ENCODE measurements around the gene RHBDD1.

DNA sequence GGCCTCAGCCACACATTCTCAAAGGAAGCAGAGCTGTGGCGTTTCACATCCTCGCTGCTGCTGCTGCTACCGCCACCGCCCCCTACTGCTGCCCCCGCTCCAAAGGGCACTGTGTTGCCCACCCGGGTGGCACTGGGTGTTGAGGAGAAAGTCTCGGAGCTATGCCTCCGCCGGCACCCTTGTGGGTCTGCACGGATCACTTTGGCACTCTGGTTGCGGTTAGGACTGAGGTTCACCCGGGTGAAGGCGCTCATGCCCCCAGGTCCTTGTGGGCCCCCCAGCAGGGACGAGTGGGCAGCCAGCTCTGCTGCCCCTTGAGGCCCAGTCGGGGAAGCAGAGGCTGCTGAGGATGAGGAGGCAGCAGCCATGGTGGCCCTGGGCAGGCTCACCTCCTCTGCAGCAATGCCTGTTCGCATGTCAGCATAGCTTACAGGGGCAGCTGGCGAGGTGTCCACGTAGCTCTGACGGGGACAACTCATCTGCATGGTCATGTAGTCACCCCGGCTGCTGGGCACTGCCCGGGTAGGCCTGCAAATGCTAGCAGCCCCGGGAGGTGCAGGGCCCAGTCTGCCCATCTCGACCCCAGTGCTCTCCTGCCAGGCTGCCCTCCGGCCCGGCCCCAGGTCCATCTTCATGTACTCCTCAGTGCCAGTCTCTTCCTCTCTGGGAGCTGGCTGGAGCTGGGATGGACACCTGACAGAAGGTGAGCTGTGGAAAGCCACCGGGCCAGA is 40.4 kb upstream of the RHBDD1 start:
- TF ChIP-seq, protein P1, sequence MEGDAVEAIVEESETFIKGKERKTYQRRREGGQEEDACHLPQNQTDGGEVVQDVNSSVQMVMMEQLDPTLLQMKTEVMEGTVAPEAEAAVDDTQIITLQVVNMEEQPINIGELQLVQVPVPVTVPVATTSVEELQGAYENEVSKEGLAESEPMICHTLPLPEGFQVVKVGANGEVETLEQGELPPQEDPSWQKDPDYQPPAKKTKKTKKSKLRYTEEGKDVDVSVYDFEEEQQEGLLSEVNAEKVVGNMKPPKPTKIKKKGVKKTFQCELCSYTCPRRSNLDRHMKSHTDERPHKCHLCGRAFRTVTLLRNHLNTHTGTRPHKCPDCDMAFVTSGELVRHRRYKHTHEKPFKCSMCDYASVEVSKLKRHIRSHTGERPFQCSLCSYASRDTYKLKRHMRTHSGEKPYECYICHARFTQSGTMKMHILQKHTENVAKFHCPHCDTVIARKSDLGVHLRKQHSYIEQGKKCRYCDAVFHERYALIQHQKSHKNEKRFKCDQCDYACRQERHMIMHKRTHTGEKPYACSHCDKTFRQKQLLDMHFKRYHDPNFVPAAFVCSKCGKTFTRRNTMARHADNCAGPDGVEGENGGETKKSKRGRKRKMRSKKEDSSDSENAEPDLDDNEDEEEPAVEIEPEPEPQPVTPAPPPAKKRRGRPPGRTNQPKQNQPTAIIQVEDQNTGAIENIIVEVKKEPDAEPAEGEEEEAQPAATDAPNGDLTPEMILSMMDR (IDR thresholded peaks at IDR 0.05) = peak in 2 of 4 experiments; percentile 29 to 34
- peak in 2 of 4 donors; percentile 28 to 38 for TF ChIP-seq POLR2AphosphoS5 (IDR thresholded peaks at IDR 0.05)
- TF ChIP-seq EP300 (IDR thresholded peaks at IDR 0.05) = no peak
